Measurements from ENCODE around the gene SDF2.

Gene SDF2

DNA sequence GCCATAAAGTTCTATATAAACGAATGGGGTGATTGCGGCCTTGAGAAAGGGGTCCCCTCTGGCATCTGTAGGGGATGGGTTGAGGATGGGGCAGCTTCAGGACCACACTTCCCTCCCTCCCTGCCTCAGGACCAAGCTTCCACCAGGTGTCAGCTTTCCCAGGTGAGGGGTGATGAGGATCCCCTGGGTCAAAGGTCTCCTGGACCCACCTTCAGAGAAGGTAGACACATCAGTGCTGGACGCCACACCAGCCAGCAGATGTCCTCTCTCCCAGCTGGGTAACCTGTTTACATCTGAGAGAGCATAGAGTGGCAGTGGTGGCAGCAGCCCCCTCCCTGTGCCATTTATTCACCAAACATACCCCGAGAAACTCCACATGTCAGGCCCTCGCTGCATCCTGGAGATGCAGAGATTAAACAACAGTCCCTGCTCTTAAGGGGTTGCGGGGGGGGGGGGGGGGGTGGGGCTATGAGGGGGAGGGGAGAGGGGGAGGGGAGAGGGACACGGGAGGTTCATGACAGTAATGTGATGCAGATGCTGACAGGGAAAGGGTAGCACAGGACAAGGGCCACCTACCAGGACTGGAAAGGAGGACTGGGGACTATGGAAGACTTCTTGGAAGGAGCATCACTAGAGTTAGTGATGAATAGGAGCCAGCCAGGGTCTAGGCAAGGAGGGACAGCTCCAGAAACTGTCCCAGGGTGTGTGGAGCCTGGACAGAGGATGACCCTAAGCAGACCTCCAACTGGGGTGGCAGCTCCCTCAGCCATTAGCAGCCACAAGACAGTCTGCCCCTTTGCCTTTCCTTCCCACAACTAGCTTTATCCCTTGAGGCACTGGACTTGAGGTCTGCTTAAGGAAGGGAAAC is 45.0 kb upstream of the SDF2 start:
- H3K27me3 ChIP-seq (ENCODE audit: low read depth, low read length), result no peaks in the 10 kb centered on the region
- 0 out of 2 replicates have a peak, but pooled peaks cover 2% of the 10 kb centered on the region for H3K4me1 ChIP-seq (ENCODE audit: low read length)
- H3K9me3 ChIP-seq (ENCODE audit: insufficient read depth, low read length), result no peaks in the 10 kb centered on the region
- no peak overlapping the region for H3K4me2 ChIP-seq (ENCODE audit: low read length)
- H3K79me2 ChIP-seq (ENCODE audit: low read length), result no peaks in the 10 kb centered on the region
- H4K20me1 ChIP-seq (ENCODE audit: insufficient read depth, low read length), result no peaks in the 10 kb centered on the region
- no peak overlapping the region for H2AFZ ChIP-seq (ENCODE audit: low read depth, low read length)
- no peak overlapping the region for H3K4me3 ChIP-seq (ENCODE audit: low read length)
- TF ChIP-seq EZH2phosphoT487 (IDR thresholded peaks at IDR 0.05; ENCODE audit: low read depth), result no peak
- TF ChIP-seq, protein P1, sequence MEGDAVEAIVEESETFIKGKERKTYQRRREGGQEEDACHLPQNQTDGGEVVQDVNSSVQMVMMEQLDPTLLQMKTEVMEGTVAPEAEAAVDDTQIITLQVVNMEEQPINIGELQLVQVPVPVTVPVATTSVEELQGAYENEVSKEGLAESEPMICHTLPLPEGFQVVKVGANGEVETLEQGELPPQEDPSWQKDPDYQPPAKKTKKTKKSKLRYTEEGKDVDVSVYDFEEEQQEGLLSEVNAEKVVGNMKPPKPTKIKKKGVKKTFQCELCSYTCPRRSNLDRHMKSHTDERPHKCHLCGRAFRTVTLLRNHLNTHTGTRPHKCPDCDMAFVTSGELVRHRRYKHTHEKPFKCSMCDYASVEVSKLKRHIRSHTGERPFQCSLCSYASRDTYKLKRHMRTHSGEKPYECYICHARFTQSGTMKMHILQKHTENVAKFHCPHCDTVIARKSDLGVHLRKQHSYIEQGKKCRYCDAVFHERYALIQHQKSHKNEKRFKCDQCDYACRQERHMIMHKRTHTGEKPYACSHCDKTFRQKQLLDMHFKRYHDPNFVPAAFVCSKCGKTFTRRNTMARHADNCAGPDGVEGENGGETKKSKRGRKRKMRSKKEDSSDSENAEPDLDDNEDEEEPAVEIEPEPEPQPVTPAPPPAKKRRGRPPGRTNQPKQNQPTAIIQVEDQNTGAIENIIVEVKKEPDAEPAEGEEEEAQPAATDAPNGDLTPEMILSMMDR (IDR thresholded peaks at IDR 0.05; ENCODE audit: low read depth, low read length), result no peak
- H3K9ac ChIP-seq (ENCODE audit: low read length), result no peak overlapping the region
- no peak overlapping the region for H3K27ac ChIP-seq (ENCODE audit: low read length)
- H3K36me3 ChIP-seq (replicated peaks; ENCODE audit: low read depth, low read length), result peaks cover 31% of the 10 kb centered on the region

- H3K4me3 ChIP-seq (ENCODE audit: low read length), result no peak overlapping the region
- no peak overlapping the region for H2AFZ ChIP-seq (ENCODE audit: low read depth, low read length)
- 0 out of 2 replicates have a peak, but pooled peaks cover 2% of the 10 kb centered on the region for H3K4me1 ChIP-seq (ENCODE audit: low read length)
- no peaks in the 10 kb centered on the region for H3K79me2 ChIP-seq (ENCODE audit: low read length)
- peaks cover 37% of the 10 kb centered on the region for H3K36me3 ChIP-seq (replicated peaks; ENCODE audit: low read depth, low read length)
- TF ChIP-seq EZH2phosphoT487 (IDR thresholded peaks at IDR 0.05; ENCODE audit: low read depth), result no peak
- TF ChIP-seq, protein P1 (IDR thresholded peaks at IDR 0.05; ENCODE audit: low read depth, low read length), result no peak
- no peaks in the 10 kb centered on the region for H3K9me3 ChIP-seq (ENCODE audit: insufficient read depth, low read length)
- H3K9ac ChIP-seq (ENCODE audit: low read length), result no peak overlapping the region
- no peaks in the 10 kb centered on the region for H3K27me3 ChIP-seq (ENCODE audit: low read depth, low read length)
- no peak overlapping the region for H3K4me2 ChIP-seq (ENCODE audit: low read length)
- H3K27ac ChIP-seq (ENCODE audit: low read length), result no peak overlapping the region
- H4K20me1 ChIP-seq (ENCODE audit: insufficient read depth, low read length), result no peaks in the 10 kb centered on the region
Observed at GRCh38 chr17:28705728-28706334, 44.1 kb upstream of the SDF2 start.

DNA sequence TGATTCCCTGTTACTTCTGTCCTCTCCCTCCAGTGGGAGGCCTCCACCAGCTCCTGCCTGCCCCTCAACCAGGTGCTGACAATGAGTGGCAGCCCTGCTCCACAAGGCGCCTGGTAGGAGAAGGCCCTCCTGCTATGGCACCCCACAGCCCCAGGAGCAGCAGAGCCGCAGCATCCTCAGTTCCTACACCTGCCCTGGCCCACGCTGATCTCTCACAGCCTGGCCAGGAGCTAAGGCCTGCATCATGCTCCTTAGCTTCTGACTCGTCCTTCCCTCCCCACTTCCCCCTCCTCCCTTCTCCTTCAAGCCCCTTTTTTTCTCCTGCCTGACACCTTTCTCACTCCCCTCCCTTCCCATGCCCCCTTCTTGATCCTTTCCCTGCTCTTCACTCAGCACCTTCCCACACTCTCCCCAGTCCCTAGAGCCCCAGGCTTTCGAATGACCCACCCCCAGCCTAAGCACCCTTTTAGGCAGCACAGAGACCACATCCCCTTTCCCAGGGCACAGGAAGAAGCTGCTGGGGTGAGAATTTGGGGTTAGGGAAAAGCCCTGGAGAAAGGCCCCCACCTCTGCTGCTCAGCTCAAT is 43.5 kb upstream of the SDF2 start:
- Histone ChIP-seq H3K4me2 (ENCODE audit: low read length) (no peak overlapping the region), H3K9ac (ENCODE audit: low read length) (no peak overlapping the region), H3K27ac (ENCODE audit: low read length) (no peak overlapping the region), H2AFZ (ENCODE audit: low read depth, low read length) (no peak overlapping the region), H3K9me3 (ENCODE audit: insufficient read depth, low read length) (no peaks in the 10 kb centered on the region), H3K79me2 (ENCODE audit: low read length) (no peaks in the 10 kb centered on the region), H4K20me1 (ENCODE audit: insufficient read depth, low read length) (no peaks in the 10 kb centered on the region), H3K4me3 (ENCODE audit: low read length) (no peak overlapping the region), H3K36me3 (replicated peaks; ENCODE audit: low read depth, low read length) (peaks cover 44% of the 10 kb centered on the region), H3K4me1 (ENCODE audit: low read length) (no peaks in the 10 kb centered on the region), H3K27me3 (ENCODE audit: low read depth, low read length) (no peaks in the 10 kb centered on the region)
- TF ChIP-seq EZH2phosphoT487 (IDR thresholded peaks at IDR 0.05; ENCODE audit: low read depth), result no peak
- TF ChIP-seq, protein P1 (IDR thresholded peaks at IDR 0.05; ENCODE audit: low read depth, low read length), result no peak
